C1 segment of cervical spinal cord (tissue), 14 donors: ENCODE results near the gene TMEM255B.
"Not testable (repeated sequence)": the region's sequence is repeated elsewhere in the genome, so short reads cannot be mapped to it uniquely, and the experiment has no call there.

Source experiments
- DNase-seq, 14 donors: peaks; one replicate each; lab custom pipeline; 2025; lab: John Stamatoyannopoulos, UW

The TMEM255B gene

GRCh38 chr13:113832631-113833030, 73.6 kb downstream of the TMEM255B start:
- no peak for DNase-seq

GRCh38 chr13:113833111-113833830, 74.2 kb downstream of the TMEM255B start:
- no peak for DNase-seq

- not testable (repeated sequence) for DNase-seq
Measured at GRCh38 chr13:113834006-113834405, 75.0 kb downstream of the TMEM255B start.

GRCh38 chr13:113834496-113835200, 75.6 kb downstream of the TMEM255B start:
- no peak for DNase-seq

- DNase-seq = no peak
Measured at GRCh38 chr13:113835461-113836270, 76.6 kb downstream of the TMEM255B start.

GRCh38 chr13:113836768-113837559, 77.9 kb downstream of the TMEM255B start:
- DNase-seq = peak in 5 of 14 donors; percentile 37 to 65 (median 54)

GRCh38 chr13:113837560-113838355, 78.7 kb downstream of the TMEM255B start:
- peak; percentile 21 to 92 (median 60) for DNase-seq

GRCh38 chr13:113838711-113839201, 79.7 kb downstream of the TMEM255B start:
- DNase-seq = no peak

GRCh38 chr13:113839536-113840204, 80.6 kb downstream of the TMEM255B start:
- DNase-seq = peak in 3 of 14 donors; percentile 41 to 79 (median 50)

- peak in 10 of 14 donors; percentile 26 to 82 (median 52) for DNase-seq
Measured at GRCh38 chr13:113840541-113841352, 81.7 kb downstream of the TMEM255B start.

GRCh38 chr13:113841353-113841650, 82.3 kb downstream of the TMEM255B start:
- no peak for DNase-seq

- DNase-seq = no peak
Measured at GRCh38 chr13:113842336-113843062, 83.5 kb downstream of the TMEM255B start.

GRCh38 chr13:113843063-113843654, 84.1 kb downstream of the TMEM255B start:
- no peak for DNase-seq

GRCh38 chr13:113843864-113844556, 85.0 kb downstream of the TMEM255B start:
- DNase-seq = no peak

GRCh38 chr13:113845055-113845454, 86.0 kb downstream of the TMEM255B start:
- DNase-seq = no peak

- no peak for DNase-seq
Measured at GRCh38 chr13:113845723-113846635, 87.0 kb downstream of the TMEM255B start.
